Testis (tissue), 3 donors: Measurements from ENCODE around the gene MMP25. TPM values are rescaled to one million over a fixed set of nuclear protein-coding genes. Genes with fewer than 3 reads are reported as not detected.

Experiments used
- DNase-seq: peaks from one replicate; pipeline ENCODE4 v3.0.0-alpha.2; 2019
- H3K27ac ChIP-seq, 2 donors: fragments of 200-600 bp; sonication (generic); one replicate each; pipeline ENCODE4 v1.5.1; 2019
- H3K27me3 ChIP-seq: fragments of 200-600 bp; sonication (generic); one replicate; pipeline ENCODE4 v1.5.1; 2019
- H3K36me3 ChIP-seq: fragments of 200-600 bp; sonication (generic); one replicate; pipeline ENCODE4 v1.5.1; 2017; ENCODE audit warnings: low read depth; ENCODE audit errors: missing control alignments
- H3K4me1 ChIP-seq: fragments of 200-600 bp; sonication (generic); one replicate; pipeline ENCODE4 v1.5.1; 2019
- H3K4me3 ChIP-seq, 2 donors: fragments of 200-600 bp; sonication (generic); one replicate each; pipeline ENCODE4 v1.5.1; 2017 to 2019
- H3K9me3 ChIP-seq: fragments of 200-600 bp; sonication (generic); one replicate; pipeline ENCODE4 v1.5.1; 2017
- POLR2A ChIP-seq: fragments of 450-650 bp; IDR thresholded peaks from one replicate; pipeline ENCODE4 v1.6.1; 2017; ENCODE audit warnings: antibody characterized with exemption, mild to moderate bottlenecking, moderate library complexity
- WGBS, 2 donors: methylation state at CpG; one replicate each; pipeline ENCODE4 v1.1.5; 2018; 5-methylcytosine and 5-hydroxymethylcytosine counted together
- intact Hi-C: fragments of 100-400 bp; cut with DNase I; formaldehyde crosslinking; loops from one replicate; pipeline ENCODE4 v1.15.1; 2023; ENCODE audit warnings: low total_unique reads
- polyA plus RNA-seq: library from polyadenylated mRNA; stranded (reverse); fragments of 350-450 nt; fragmentation: Illumina TruSeq; extraction: RNeasy Lipid Tissue Mini Kit (QIAGEN cat#74804); gene quantifications from one replicate; pipeline ENCODE4 v1.2.3, GENCODE V29; 2014; ENCODE audit warnings: low read depth, low replicate concordance; ENCODE audit not compliant: insufficient read depth
- total RNA-seq, 2 donors: library from RNA; depleted of rRNA; stranded (reverse); fragments of >200 nt; gene quantifications; one replicate each; pipeline ENCODE4 v1.2.3, GENCODE V29; 2016
- TF ChIP-seq, protein P1 (sequence below), 3 experiments: fragments of 450-650 bp in 2 of 3; fragments of 200-600 bp in 1 of 3; sonication (generic) in 1 of 3; IDR thresholded peaks; one replicate each; pipeline ENCODE4 v1.5.1; 2016 to 2019; ENCODE audit warnings: antibody characterized with exemption in 3 of 3, mild to moderate bottlenecking in 2 of 3, moderate library complexity in 1 of 3

MMP25 gene
- total and polyA plus RNA-seq, 3 donors from 2014 or later = 0.53 to 1.5 (median 0.62) TPM

DNA sequence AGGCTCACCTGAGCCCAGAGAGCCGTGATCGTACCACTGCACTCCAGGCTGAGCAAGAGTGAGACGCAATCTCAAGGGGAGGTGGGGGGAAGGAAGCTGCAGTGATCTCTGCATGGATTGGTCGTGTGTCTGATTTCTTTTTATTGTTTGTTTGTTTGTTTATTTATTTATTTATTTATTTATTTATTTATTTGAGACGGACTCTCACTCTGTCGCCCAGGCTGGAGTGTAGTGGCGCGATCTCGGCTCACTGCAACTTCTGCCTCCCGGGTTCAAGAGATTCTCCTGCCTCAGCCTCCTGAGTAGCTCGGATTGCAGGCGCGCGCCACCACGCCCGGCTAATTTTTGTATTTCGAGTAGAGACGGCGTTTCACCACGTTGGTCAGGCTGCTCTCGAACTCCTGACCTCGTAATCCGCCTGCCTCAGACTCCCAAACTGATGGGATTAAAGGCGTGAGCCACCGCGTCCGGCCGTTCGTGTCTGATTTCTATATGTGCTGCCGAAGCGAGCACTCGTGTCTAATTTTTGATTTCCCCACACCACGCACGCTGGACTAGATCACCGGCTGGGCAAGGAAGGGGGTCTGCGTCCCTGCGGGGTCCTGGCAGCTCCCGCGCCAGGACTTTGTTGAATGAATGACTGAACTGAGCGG lies 26.6 kb upstream of the MMP25 start:
- H3K36me3 ChIP-seq = no peaks in the 10 kb centered on the region
- WGBS, 2 donors = 27 to 34% methylated on average over 34 to 39 of the region's 40 CpGs
- TF ChIP-seq, protein P1, sequence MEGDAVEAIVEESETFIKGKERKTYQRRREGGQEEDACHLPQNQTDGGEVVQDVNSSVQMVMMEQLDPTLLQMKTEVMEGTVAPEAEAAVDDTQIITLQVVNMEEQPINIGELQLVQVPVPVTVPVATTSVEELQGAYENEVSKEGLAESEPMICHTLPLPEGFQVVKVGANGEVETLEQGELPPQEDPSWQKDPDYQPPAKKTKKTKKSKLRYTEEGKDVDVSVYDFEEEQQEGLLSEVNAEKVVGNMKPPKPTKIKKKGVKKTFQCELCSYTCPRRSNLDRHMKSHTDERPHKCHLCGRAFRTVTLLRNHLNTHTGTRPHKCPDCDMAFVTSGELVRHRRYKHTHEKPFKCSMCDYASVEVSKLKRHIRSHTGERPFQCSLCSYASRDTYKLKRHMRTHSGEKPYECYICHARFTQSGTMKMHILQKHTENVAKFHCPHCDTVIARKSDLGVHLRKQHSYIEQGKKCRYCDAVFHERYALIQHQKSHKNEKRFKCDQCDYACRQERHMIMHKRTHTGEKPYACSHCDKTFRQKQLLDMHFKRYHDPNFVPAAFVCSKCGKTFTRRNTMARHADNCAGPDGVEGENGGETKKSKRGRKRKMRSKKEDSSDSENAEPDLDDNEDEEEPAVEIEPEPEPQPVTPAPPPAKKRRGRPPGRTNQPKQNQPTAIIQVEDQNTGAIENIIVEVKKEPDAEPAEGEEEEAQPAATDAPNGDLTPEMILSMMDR (IDR thresholded peaks at IDR 0.05) = no peak
- no peak for TF ChIP-seq POLR2A
- DNase-seq = no peak
- H3K9me3 ChIP-seq = no peaks in the 10 kb centered on the region
- H3K27ac ChIP-seq = no peak overlapping the region
- H3K4me1 ChIP-seq = peaks cover 35% of the 10 kb centered on the region
- H3K27me3 ChIP-seq = no peaks in the 10 kb centered on the region
- intact Hi-C loops = no loop called here
- peak overlapping the region; percentile 46 to 63 for H3K4me3 ChIP-seq

DNA sequence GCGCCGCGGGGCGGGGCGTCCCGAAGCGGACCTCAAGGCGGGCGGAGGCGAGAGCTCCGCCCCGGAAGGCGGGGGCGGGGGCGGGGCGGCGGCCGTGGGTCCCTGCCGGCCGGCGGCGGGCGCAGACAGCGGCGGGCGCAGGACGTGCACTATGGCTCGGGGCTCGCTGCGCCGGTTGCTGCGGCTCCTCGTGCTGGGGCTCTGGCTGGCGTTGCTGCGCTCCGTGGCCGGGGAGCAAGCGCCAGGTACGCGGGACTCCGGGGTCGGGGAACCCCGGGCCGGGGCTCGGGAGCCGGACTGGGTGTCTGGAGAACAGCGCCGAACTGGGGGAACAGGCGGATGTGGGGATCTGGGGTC lies 26.1 kb upstream of the MMP25 start, which contains the start of gene TNFRSF12A:
Gene TNFRSF12A (plus strand): TSS at position 122 of the 357 bp plus-strand sequence. CDS start 30 bp downstream, at position 152.
- peak within 1 kb of the TSS; percentile 46 to 63 for H3K4me3 ChIP-seq
- H3K27me3 ChIP-seq = no peaks in the 10 kb centered on the region
- no peaks in the 10 kb centered on the region for H3K9me3 ChIP-seq
- DNase-seq = peak; percentile 78
- intact Hi-C loops = no loop called here
- peaks cover 35% of the 10 kb centered on the region for H3K4me1 ChIP-seq
- peak within 1 kb of the TSS; percentile 66 to 72 for H3K27ac ChIP-seq
- WGBS, 2 donors = 2% methylated on average over 21 of the region's 49 CpGs; no CpG with 5 or more reads in 1 of the 2 donors
- TF ChIP-seq, protein P1 (IDR thresholded peaks at IDR 0.05) = no peak
- TF ChIP-seq POLR2A = no peak
- no peaks in the 10 kb centered on the region for H3K36me3 ChIP-seq

DNA sequence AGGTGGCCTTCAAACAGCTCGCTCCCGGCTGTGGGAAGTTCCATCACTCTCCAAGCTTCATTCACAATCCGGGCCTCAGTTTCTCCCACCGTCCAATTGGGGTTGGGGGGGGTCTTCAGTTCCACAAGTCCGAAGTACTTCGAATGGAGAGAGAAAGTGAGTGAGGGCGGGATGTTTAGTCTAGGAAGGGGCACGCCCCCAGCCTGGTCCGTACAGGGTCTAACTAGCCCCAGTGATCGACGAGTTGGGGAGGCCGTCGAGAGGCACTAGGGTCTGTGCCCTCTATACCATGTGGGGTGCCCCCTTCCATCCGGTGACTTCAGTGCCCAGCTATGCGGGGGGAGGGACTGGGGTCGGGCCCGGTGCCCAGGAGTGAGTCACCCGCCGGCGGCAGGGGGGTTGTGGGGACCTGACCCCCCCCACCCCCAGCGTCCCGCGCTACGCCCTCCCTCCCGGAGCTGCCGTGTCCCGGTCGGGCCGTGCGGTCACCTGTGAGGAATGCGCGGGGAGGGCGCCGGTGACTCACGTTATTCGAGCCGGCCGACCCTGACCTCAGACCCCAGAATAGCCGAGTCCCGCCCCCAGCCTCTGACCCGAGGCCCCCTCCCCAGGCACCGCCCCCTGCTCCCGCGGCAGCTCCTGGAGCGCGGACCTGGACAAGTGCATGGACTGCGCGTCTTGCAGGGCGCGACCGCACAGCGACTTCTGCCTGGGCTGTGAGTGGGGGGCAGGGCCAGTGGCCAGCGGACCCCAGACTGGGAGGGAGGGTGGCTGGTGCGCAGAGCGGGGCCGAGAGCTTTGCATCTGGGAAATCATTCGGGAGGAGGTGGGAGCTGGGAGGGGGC lies 25.5 kb upstream of the MMP25 start:
- no peaks in the 10 kb centered on the region for H3K27me3 ChIP-seq
- DNase-seq = peak; percentile 63
- 0 to 2% methylated on average over 10 to 34 of the region's 57 CpGs for whole genome bisulfite sequencing, 2 donors
- intact Hi-C loops = no loop called here
- TF ChIP-seq, protein P1 (IDR thresholded peaks at IDR 0.05) = no peak
- no peak for TF ChIP-seq POLR2A
- H3K4me3 ChIP-seq = peak overlapping the region; percentile 46 to 63
- no peaks in the 10 kb centered on the region for H3K9me3 ChIP-seq
- H3K36me3 ChIP-seq = no peaks in the 10 kb centered on the region
- H3K4me1 ChIP-seq = peaks cover 35% of the 10 kb centered on the region
- peak overlapping the region; percentile 66 to 72 for H3K27ac ChIP-seq

DNA sequence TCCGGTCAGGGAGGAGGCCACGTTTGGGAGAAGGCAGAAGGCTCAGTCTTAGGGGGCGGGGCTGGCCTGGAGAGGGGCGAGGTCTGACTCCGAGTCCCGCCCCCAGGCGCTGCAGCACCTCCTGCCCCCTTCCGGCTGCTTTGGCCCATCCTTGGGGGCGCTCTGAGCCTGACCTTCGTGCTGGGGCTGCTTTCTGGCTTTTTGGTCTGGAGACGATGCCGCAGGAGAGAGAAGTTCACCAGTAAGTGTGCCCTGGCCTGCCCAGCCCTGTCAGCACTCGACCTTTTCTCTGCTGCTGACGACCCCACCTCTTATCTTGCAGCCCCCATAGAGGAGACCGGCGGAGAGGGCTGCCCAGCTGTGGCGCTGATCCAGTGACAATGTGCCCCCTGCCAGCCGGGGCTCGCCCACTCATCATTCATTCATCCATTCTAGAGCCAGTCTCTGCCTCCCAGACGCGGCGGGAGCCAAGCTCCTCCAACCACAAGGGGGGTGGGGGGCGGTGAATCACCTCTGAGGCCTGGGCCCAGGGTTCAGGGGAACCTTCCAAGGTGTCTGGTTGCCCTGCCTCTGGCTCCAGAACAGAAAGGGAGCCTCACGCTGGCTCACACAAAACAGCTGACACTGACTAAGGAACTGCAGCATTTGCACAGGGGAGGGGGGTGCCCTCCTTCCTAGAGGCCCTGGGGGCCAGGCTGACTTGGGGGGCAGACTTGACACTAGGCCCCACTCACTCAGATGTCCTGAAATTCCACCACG lies 24.7 kb upstream of the MMP25 start:
- WGBS, 2 donors = 4 to 6% methylated on average over 16 to 25 of the region's 25 CpGs
- Histone ChIP-seq H3K27me3 (no peaks in the 10 kb centered on the region), H3K9me3 (no peaks in the 10 kb centered on the region), H3K27ac (peak overlapping the region; percentile 66 to 94), H3K36me3 (no peaks in the 10 kb centered on the region), H3K4me1 (peaks cover 35% of the 10 kb centered on the region), H3K4me3 (peak overlapping the region; percentile 46 to 63)
- intact Hi-C loops = no loop called here
- TF ChIP-seq, protein P1 (IDR thresholded peaks at IDR 0.05) = no peak
- no peak for TF ChIP-seq POLR2A
- DNase-seq = peak; percentile 81
